GM20431 (cell line): ENCODE measurements around the gene SIVA1.

Source experiments
- in situ Hi-C: fragments of 300-500 bp; cut with MseI, MboI; formaldehyde crosslinking; loops from one replicate; pipeline ENCODE4 v1.15.0; 2020; ENCODE audit warnings: low sequenced_read_pairs; ENCODE audit not compliant: unreplicated experiment

Gene SIVA1

DNA sequence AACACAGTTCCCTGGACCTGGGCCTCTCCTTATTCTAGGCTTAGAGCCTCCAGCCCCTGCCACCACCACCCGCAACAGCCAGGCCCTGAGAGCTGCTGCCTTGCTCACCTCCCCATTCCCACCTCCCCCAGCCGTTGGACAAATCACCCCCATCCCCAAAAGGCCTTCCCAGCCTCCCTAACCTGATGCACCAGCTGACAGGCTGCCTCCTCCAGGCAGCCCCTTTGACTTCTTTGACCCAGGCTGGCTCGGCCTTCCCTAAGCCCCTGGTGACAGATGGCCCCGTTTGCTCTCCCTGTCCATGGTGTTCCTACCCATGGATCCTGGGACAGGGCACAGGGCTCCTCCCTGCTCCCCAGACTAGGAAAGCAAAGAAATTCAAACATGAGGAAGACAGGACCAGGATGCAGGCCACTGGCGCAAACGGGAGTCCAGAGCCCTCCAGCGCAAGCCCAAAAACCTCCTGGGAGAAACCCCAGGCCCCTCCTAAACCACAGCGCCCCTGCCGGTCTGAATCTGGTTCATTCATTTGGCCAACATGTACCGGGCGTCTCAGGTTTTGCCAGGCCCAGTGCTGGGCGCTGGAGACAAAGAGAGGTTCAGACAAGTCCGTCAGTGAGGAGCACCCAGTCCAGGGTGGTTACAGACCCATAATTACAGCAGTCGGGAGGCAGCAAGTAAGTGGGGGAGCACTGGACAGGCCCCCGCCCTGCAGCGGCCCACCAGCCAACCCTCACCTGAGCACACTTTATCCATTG is 40.2 kb downstream of the SIVA1 start:
- in situ Hi-C loops, result no loop called here

DNA sequence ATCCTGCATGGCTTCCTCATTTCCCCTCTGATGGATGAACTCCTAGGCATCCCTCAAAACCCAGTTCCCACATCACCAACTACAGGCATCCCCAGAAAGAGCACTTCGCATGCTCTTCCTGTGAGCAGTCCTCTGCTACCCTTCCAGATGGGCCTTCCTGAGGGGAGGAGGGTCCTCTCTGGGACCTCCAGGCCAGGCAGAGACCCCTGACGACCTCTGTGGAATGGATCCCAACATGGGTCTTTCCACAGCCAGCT is 40.7 kb downstream of the SIVA1 start:
- in situ Hi-C loops, result no loop called here

DNA sequence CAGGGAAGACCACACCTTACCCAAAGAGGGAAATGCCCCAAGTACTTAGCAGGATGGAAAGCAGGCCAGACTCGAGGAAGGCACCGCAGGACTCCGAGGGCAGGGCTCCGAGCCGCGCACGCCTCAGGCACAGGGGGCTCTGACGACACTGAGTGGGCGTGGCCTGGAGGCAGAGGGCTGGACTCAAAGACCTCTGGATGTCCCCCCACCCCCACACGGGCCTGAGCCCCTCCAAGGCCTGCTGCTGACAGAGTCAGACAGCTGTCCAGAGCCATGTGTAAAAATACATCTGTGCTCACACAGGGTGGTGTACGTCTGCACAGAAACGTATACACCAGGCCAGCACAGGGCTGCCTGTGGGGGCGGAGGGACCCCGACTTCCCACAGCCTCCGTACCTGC is 41.2 kb downstream of the SIVA1 start:
- in situ Hi-C loops, result no loop called here

DNA sequence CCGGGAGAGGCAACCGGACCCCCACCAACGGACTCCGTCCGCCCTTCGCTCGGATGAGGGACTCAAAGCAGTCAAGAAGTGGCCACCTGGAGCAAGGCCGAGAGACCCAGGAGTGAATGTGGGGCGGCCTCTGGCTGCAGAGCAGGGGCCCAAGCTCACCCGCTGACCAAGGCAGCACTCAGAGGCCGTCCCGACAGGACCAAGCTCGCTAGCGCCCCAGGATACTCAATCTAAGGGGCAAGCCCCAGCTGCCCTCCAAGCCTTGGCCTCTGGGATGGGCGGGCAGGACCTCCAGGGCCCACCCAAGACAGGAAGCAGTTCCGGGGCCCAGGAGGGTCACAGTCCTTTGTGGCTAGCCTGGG is 41.7 kb downstream of the SIVA1 start:
- in situ Hi-C loops, result no loop called here

DNA sequence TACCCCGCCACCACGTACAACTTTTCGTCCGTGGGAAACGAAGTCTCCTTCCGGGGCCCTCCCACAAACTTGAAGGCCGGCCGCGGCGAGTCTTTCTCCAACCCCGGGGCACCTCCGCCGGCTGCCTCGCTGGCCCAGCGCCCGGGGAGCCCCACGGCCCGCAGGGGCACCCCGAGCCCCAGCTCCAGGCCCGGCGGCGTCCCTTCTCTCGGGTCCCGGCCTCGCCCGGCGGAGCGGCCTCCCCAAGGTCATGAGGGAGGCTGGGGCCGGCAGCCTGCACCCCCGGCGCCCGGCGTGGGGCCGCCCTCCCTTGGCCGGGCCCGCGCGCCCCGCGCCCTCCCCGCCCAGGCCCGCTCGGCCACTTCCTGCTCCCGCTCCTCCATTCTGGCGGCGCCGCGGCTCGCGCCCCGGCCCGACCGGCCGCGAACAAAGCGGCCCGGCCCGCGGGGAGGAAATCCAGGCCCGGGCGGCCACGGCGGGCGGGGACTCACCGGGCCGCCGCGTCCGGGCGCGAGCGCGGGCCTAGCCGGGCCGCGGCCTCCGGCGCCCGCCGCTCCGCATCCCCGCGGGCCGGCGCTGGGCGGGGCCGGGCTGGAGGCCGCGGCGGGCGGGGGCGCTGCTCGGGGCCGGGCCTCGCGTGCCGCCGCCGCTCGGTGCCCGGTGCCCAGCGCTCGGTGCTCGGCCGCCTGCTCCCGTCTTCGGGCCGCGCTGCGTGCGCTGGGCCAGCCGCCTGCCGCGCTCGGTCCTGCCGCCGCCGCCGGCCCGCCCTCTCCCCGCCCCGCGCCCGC is 42.2 kb downstream of the SIVA1 start, which contains the start of gene AKT1:
Gene AKT1, minus strand, starts transcription at position 756 of the 788 bp plus-strand sequence. CDS start 3,105 bp downstream, outside the sequence.
- in situ Hi-C loops, result no loop called here

DNA sequence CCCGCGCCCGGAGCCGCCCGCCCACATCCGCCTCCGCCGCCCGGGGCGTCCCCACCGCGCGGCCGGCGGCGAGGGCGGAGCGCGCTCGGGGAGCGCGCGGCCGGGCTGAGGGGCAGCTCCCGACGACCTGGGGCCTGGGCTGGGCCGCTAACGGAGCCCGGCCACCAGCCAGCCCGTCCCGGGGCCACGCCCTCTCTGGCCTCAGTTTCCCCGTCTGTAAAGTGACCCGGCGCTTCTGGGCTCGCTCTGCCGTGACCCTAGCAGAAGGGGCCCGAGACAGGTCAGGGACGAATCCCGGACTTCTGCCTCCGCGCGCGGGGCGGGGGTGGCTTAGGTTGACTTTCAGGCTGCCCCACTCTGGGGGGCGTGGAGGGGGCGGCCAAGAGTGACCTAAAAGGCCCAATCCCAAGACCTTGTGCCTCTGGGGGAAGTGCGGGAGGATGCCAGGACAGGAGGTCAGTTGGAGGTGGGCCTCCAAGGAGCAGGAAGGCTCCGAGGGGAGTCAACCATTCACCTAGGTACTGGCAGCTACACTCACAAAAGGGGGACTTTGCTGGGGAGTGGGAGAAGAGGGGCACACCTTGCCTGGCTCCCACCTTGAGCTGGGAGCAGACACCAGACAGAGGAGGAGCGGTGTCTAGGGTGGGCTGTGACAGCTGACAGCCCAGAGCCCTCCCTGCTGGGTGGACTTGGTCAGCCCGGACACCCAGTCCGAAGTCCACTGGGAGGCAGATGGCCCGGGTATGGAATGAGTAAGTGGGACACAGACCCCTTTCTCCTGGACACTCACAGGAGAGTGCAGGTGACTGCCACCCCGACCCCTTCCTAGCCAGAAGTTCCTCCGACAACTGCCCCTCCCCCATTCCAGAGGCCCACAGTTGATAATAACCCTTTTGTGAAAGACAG is 43.1 kb downstream of the SIVA1 start:
- in situ Hi-C loops, result no loop called here

DNA sequence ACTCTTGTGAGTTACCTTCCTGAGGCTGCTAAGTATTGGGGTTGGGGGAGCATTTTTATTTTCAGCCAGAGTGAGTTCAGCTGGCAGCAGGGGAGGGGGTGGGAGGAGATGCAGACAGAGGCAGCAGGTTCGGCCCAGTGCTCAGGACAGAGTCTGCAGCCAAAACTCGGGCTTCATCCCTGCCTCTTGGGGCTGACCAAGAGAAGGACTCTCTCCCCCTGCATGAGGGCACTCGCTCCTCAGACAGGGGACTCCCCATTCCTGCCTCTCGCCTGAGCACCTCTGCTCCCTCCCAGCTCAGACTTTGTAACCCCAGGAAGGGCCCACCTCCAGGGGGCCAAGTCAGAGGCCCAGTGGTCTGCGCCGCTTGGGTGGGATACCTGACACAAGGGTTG is 43.7 kb downstream of the SIVA1 start:
- in situ Hi-C loops, result no loop called here

DNA sequence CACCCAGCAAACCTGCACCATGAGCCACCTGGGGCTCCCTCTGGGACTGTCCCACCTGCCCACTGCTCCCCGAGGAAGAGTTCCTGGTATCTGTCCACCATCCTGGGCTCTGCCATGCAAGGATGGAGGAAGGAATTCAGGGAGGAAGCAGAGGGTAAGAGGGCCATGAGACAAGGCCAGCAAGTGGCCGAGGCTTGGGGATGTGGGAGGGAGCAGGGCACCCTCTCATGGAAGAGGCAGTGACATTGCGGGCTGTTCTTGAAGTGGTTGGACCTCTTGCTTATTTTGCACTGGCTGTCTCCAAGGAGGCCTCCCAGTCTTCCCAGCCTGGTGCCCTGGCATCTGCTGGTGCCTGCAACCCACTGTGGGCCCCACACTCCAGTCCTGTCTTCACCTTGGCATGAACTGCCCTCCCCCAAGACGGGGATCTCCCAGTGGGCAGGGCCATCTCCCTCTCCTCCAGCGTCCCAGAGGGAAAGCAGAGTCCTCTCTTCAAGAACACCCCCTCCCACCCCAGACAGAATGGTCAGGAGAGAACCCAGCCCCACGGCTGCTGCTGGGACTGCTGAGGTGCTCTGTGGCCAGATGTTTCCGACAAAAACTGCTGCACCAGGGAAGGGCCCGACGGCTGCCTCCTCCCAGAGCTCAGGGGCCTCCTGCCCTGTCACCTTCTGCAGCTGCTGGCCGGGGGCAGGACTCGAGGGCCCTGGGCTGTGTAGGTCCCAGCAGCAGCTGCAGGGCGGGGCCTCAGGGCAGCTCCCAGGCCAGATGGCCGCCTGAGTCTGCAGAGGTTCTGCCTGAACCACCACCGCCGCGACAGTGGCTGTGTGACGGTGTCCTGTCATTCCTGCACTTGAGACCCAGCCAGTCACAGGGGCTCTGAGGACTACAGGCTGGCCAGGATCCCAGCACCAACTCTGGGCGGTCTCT is 44.4 kb downstream of the SIVA1 start:
- in situ Hi-C loops, result no loop called here

DNA sequence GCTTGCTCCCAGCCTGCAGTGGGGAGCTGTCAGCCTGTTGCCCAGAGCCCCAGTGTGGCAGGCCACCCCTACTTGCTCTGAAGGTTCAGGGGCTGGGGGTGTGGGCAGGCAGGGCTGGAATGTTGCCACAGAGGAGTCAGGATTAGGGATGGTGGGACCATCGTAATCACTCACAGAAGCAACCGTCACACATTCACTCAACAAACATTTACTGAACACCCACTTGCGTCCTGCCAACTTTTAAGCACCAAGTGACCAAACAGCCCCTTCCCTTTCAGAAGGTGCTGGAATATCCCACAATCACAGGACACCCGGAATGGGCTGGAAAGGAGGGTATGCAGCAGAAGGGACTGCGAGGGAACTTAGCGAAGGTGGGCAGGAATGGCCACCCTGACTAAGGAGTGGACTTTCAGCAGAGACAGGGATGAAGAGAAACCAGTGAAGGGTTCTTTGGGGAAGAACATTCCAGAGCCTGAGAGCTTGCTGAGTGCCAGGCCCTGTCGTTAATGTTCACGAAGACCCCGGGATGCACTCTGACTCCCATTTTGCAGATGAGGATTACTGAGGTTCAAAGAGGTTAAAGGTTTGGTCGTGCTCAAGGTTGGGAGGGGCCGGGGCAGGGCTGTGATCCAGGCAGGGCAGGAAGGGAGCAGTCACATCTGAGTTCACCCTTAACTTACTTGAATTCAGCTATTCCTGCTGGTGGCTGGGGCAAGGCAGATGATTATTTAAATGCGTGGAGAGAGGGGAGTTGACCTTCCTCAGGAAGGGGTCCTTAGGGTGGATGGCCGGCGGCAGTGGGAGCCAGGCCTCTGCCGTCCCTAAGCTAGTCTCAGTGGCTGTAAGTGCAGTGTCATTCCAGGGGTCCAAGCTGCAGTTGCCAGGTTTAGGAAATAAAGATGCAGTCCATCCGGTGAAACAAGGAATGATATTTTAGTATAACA is 45.6 kb downstream of the SIVA1 start:
- in situ Hi-C loops, result no loop called here

DNA sequence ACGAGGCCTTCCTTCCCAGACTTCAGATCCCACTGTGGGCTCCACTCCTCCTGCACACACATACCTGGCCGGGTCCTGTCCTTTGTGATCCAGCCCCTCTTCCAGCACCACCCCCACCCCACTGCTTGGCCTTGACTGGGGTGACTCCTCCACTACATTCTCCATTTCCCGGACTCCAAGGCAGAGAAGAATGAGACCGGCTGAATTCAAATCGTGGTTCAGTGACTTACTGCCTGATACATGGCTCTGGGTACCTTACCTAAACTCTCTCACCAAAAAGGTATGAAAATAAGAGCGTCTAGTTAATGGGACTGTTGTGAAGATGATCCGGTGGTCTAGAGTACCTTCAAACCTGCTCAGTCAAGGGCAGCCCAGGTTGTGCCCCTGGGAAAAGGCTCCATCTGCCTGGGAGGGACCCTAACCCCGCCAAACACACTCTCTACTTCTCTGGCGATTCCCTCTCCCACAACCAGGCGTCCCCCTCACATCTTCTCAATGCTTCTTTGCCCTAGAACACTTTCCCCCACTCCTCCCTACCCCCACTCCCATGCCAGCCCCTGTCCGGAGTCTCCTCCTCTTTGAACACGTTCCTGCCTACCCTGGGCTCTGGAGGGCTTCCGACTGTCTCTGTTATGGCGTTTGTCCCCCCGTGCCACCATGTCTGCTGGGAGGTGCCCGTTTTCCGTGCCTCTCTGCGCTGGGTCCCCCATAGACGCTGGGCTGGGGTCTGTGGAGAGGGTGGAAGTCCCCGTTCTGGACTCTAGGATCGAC is 46.5 kb downstream of the SIVA1 start:
- in situ Hi-C loops, result no loop called here

DNA sequence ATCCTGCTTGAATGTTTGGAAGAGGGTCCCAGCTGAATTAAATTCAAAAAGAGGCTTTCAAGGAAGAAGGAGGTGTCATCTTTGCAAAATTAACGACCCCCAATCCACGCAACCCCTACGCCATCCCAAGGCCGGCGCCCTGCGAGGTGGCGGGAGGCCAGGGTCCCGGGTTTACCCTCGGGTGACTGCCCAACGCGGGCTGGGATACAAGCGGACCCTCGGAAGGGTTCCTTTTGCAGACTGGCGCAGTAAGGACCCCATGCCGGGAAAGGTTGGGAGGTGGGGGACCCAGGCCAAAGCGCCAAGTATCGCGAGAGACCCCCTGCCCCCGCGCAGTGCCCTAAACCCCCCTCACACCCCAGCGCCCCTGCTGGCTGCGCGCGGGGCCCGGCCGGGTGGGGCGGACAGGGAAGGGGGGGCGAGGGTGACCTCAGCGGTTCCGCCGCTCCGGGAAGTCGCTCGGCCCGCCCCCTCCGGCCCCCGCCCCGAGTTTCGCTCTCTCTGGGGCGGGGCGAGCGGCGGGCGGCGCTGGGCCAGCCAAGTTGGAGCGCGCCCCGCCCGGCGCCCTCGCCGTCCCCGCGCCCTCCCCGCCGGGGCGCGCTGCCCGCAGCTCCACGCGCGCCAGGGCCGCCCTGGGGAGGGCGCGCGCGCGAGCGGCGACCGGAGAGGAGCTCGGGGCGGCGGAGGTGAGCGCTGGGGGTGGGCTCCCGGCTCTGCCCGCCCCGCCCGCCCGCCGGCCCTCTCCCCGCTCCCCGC is 47.2 kb downstream of the SIVA1 start:
- in situ Hi-C loops, result no loop called here

DNA sequence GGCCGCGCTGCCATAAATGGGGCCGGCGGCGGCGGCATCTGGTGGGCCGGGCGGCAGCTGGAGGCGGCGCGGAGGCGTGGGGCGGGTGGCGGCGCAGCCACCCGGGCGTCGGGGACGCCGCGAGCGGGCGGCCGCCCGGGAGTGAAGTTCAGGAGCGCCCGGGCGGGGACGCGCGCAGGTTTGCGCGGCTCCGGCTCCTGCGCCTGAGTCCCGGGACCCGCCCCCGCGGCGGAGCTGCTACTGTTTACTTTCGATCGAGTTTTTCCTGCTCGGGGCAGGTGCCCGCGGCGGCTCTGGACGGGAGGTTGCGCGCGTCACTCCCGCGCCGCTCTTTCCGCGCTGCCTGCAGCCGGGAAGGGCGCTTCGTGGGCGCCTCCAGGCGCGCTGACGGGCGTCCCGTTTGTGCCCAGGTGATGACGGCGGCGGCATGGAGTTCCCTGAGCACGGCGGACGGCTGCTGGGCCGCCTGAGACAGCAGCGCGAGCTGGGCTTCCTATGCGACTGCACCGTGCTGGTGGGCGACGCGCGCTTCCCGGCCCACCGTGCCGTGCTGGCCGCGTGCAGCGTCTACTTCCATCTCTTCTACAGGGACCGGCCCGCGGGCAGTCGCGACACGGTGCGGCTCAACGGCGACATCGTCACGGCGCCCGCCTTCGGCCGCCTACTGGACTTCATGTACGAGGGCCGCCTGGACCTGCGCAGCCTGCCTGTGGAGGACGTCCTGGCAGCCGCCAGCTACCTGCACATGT is 48.0 kb downstream of the SIVA1 start, which contains the start of gene ZBTB42:
Gene ZBTB42, plus strand, starts transcription at position 331 of the 749 bp plus-strand sequence. Its CDS starts 97 bp downstream, at position 428.
- in situ Hi-C loops, result no loop called here

DNA sequence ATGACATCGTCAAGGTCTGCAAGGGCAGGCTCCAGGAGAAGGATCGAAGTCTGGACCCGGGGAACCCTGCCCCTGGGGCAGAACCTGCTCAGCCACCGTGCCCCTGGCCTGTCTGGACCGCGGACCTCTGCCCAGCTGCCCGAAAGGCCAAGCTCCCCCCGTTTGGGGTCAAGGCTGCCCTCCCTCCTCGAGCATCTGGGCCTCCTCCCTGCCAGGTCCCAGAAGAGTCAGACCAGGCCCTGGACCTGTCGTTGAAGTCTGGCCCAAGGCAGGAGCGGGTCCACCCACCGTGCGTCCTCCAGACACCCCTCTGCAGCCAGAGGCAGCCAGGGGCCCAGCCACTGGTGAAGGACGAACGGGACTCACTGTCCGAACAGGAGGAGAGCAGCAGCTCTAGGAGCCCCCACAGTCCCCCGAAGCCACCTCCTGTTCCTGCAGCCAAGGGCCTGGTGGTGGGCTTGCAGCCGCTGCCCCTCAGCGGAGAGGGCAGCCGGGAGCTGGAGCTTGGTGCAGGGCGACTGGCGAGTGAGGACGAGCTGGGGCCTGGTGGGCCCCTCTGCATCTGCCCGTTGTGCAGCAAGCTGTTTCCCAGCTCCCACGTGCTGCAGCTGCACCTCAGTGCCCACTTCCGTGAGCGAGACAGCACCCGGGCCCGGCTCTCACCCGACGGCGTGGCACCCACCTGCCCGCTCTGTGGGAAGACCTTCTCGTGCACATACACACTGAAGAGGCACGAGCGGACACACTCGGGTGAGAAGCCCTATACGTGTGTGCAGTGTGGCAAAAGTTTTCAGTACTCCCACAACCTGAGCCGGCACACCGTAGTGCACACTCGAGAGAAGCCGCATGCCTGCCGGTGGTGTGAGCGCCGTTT is 48.8 kb downstream of the SIVA1 start:
- in situ Hi-C loops, result no loop called here

DNA sequence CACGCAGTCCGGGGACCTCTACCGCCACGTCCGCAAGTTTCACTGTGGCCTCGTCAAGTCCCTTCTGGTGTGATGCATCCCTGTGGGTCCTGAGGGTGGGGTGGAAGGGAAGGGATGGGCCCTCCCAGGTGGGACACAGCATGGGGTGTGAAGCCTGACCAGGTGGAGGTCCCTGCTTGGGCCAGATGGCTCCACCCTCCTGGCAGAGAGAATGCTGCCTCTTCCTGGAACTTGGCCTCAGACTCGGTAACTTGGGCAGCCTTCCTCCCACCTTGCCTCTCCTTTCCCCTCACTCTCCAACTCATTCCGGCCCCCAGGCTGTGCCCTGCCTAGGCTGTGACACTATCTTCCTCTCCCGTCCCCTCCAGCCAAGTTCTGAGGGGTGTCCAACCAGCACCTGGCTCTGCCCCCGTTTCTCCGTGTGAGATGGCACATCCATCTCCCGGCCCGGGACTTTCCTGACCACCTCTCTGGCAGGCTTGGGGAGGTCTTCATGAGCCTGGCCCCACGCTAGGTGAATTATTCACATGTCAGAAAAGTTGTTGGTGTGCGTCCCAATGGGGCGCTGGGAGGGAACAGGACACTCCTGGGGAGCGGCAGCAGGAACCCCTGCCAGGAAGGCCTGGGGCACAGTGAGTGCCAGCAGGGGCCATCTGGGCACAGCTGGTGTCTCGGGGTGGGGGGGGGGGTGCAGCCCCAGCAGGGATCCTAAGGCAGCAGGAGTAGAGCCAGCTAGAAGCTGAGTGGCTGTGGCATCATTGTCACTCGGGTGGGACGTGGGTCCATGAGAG is 49.6 kb downstream of the SIVA1 start:
- in situ Hi-C loops, result no loop called here
